ENCODE measurements around the gene ELAVL1. TPM values are rescaled to one million over a fixed set of nuclear protein-coding genes. Genes with fewer than 3 reads are reported as not detected.

ELAVL1 gene
- polyA plus RNA-seq, 1 of the 3 experiments (the other 2 are of a cell fraction): 49.6 TPM

GRCh38 chr19:8001651-8001994, 3.8 kb downstream of the ELAVL1 start:
- DNase-seq: no peak
- peaks cover 93% of the 10 kb centered on the region for H3K79me2 ChIP-seq (ENCODE audit: insufficient read depth)
- H3K4me2 ChIP-seq: peak overlapping the region; percentile 70
- H2AFZ ChIP-seq (ENCODE audit: low read depth): no peak overlapping the region
- peak overlapping the region in 1 of 2 experiments; percentile 60; a peak in 1 of 4 replicates for H3K27ac ChIP-seq (ENCODE audit: low read depth in 2 of 2, low read length in 1 of 2)
- no peaks in the 10 kb centered on the region for H3K9me2 ChIP-seq
- TF ChIP-seq FOXJ3 (CRISPR knock-in tag; IDR thresholded peaks at IDR 0.05) (no peak), RFX5 (IDR thresholded peaks at IDR 0.05; ENCODE audit: low read length) (no peak), TCF12 (IDR thresholded peaks at IDR 0.05) (no peak), RCOR1 (IDR thresholded peaks at IDR 0.05; ENCODE audit: low read length) (no peak), IRF3 (IDR thresholded peaks at IDR 0.05; ENCODE audit: low read depth, low read length) (no peak), GABPA (IDR thresholded peaks at IDR 0.05; ENCODE audit: low read depth) (no peak), SIN3A (IDR thresholded peaks at IDR 0.05; ENCODE audit: borderline replicate concordance, low read depth, low read length) (no peak), NRF1 (IDR thresholded peaks at IDR 0.05; ENCODE audit: low read depth, low read length) (no peak), ELF1 (IDR thresholded peaks at IDR 0.05) (no peak), TEAD4 (IDR thresholded peaks at IDR 0.05; ENCODE audit: borderline replicate concordance, insufficient read depth) (no peak), PBX3 (IDR thresholded peaks at IDR 0.05) (no peak), EZH2phosphoT487 (IDR thresholded peaks at IDR 0.05; ENCODE audit: borderline replicate concordance, low read depth) (no peak)
- peak overlapping the region; percentile 35; the same call in 1 of the 2 replicates for H3K9ac ChIP-seq
- H3K4me1 ChIP-seq (ENCODE audit: control insufficient read depth in 1 of 2, insufficient read depth in 2 of 2, low read depth in 1 of 2, low read length in 1 of 2): peaks cover 5 to 28% of the 10 kb centered on the region in 2 experiments; a peak in 2 of 4 replicates
- peaks cover 80% of the 10 kb centered on the region for H4K20me1 ChIP-seq (ENCODE audit: insufficient read depth)
- peaks cover 3 to 5% of the 10 kb centered on the region in 2 experiments for H3K36me3 ChIP-seq (replicated peaks in 1 of 2; ENCODE audit: control insufficient read depth in 1 of 2, insufficient read depth in 2 of 2, low read length in 1 of 2)
- H3F3A ChIP-seq (replicated peaks; ENCODE audit: insufficient read depth): peaks cover 8% of the 10 kb centered on the region
- H3K9me3 ChIP-seq: no peaks in the 10 kb centered on the region
- CTCF ChIA-PET: interaction anchor here (1.0 to 6.4 kb wide), 15 partner anchors 14 to 262 kb away, joined by 3 to 81 read pairs (median 7); partner anchors contain the start of genes PRR36 and TIMM44
- peak overlapping the region in 1 of 2 experiments; percentile 55; a peak in 1 of 4 replicates for H3K4me3 ChIP-seq (ENCODE audit: low read depth in 2 of 2, low read length in 1 of 2)
- POLR2A ChIA-PET: interaction anchor here (1.1 kb wide), 1 partner anchor 57 kb away, joined by 4 read pairs; no protein-coding TSS in a partner anchor
- no peaks in the 10 kb centered on the region for H3K27me3 ChIP-seq (ENCODE audit: insufficient read depth)
- WGBS (ENCODE audit: low lambda C conversion rate): 87% methylated on average over 3 of the region's 5 CpGs

GRCh38 chr19:8000298-8001038, 5.0 kb downstream of the ELAVL1 start:
- H2AFZ ChIP-seq (ENCODE audit: low read depth): no peak overlapping the region
- peaks cover 91% of the 10 kb centered on the region for H4K20me1 ChIP-seq (ENCODE audit: insufficient read depth)
- CTCF ChIA-PET: interaction anchor here (1.9 to 6.4 kb wide), 4 partner anchors 29 to 253 kb away, joined by 5 to 81 read pairs (median 21); partner anchors contain the start of gene TIMM44
- peaks cover 96% of the 10 kb centered on the region for H3K79me2 ChIP-seq (ENCODE audit: insufficient read depth)
- H3K36me3 ChIP-seq (replicated peaks in 1 of 2; ENCODE audit: control insufficient read depth in 1 of 2, insufficient read depth in 2 of 2, low read length in 1 of 2): peaks cover 3 to 5% of the 10 kb centered on the region in 2 experiments
- 97% methylated on average over 5 of the region's 6 CpGs for WGBS (ENCODE audit: low lambda C conversion rate)
- TF ChIP-seq GATA2 (CRISPR knock-in tag; IDR thresholded peaks at IDR 0.05) (no peak), EZH2phosphoT487 (IDR thresholded peaks at IDR 0.05; ENCODE audit: borderline replicate concordance, low read depth) (no peak), SMC3 (IDR thresholded peaks at IDR 0.05; ENCODE audit: low read depth, low read length) (no peak), GABPA (IDR thresholded peaks at IDR 0.05; ENCODE audit: low read depth) (no peak), USF1 (IDR thresholded peaks at IDR 0.05; ENCODE audit: borderline replicate concordance, low read depth) (no peak), FOXJ3 (CRISPR knock-in tag; IDR thresholded peaks at IDR 0.05) (no peak), FOXM1 (IDR thresholded peaks at IDR 0.05; ENCODE audit: low read depth) (no peak), MXI1 (IDR thresholded peaks at IDR 0.05; ENCODE audit: low read depth, low read length) (no peak), TAF1 (IDR thresholded peaks at IDR 0.05; ENCODE audit: borderline replicate concordance, low read depth, low read length) (no peak)
- peaks cover 8% of the 10 kb centered on the region for H3F3A ChIP-seq (replicated peaks; ENCODE audit: insufficient read depth)
- H3K4me3 ChIP-seq (ENCODE audit: low read depth in 2 of 2, low read length in 1 of 2): no peak overlapping the region
- no peak for DNase-seq
- H3K9me3 ChIP-seq: no peaks in the 10 kb centered on the region
- H3K9ac ChIP-seq: no peak overlapping the region
- POLR2A ChIA-PET: no interaction called here
- H3K27ac ChIP-seq (ENCODE audit: low read depth in 2 of 2, low read length in 1 of 2): no peak overlapping the region
- peaks cover 5 to 28% of the 10 kb centered on the region in 2 experiments; a peak in 2 of 4 replicates for H3K4me1 ChIP-seq (ENCODE audit: control insufficient read depth in 1 of 2, insufficient read depth in 2 of 2, low read depth in 1 of 2, low read length in 1 of 2)
- no peaks in the 10 kb centered on the region for H3K9me2 ChIP-seq
- H3K27me3 ChIP-seq (ENCODE audit: insufficient read depth): no peaks in the 10 kb centered on the region
- H3K4me2 ChIP-seq: no peak overlapping the region

All from SK-N-SH (cell line).